Measurements from ENCODE around the gene SLC5A9. TPM values are rescaled to one million over a fixed set of nuclear protein-coding genes. Genes with fewer than 3 reads are reported as not detected.

Gene SLC5A9
- total and polyA plus RNA-seq, 2 of the 4 experiments (the other 2 are of a cell fraction), result not detected

DNA sequence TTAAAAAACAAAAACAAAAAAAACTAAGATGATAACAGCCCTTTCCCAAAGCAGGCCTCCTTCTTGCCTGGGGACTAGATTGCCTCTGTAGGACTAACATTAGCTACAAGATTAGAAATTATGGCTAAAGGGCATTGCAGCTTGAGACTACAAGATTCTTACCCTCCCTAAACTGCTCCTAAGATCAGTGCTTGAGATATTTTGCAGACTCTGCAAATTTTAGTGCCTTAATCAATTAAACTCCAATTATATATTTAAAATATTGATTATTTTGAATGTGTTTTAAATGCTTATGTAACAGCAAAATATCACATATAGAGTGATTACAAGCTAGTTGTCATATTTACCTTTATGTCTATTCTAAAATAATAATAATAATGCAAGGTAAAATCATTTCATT, 47.4 kb upstream of the SLC5A9 start:
- in situ Hi-C loops (cut with MboI; ENCODE audit: low sequenced_read_pairs), result no loop called here
- TF ChIP-seq MAFK (IDR thresholded peaks at IDR 0.05; ENCODE audit: low read depth, low read length) (peak; percentile 69), FOS (IDR thresholded peaks at IDR 0.05; ENCODE audit: low read depth, low read length) (no peak), CTCF (conservative IDR thresholded peaks at IDR 0.05; ENCODE audit: low read depth, low read length) (no peak)
- H3K4me3 ChIP-seq (ENCODE audit: insufficient read depth, low read depth, low read length), result no peak overlapping the region
- H3K79me1 ChIP-seq (ENCODE audit: low read depth in 1 of 2, low read length in 2 of 2), result no peaks in the 10 kb centered on the region
- ChIA-PET CTCF (no interaction called here), POLR2A (ENCODE audit: unreplicated experiment) (no interaction called here)
- no peaks in the 10 kb centered on the region for H3K9me3 ChIP-seq (ENCODE audit: control insufficient read depth, insufficient read depth, low read length)
- no peaks in the 10 kb centered on the region for H3K9me1 ChIP-seq (ENCODE audit: insufficient read depth, low read length)
- no peak overlapping the region for H3K9ac ChIP-seq (ENCODE audit: low read depth, low read length)
- no peak overlapping the region for H4K5ac ChIP-seq (ENCODE audit: low read depth, low read length)
- H4K20me1 ChIP-seq (ENCODE audit: insufficient read depth, low read length), result no peaks in the 10 kb centered on the region
- H3K27me3 ChIP-seq (ENCODE audit: control insufficient read depth, insufficient read depth, low read length), result no peaks in the 10 kb centered on the region
- no peak overlapping the region for H4K8ac ChIP-seq (ENCODE audit: low read depth in 2 of 2, low read length in 2 of 2)
- no peak overlapping the region for H2BK120ac ChIP-seq (ENCODE audit: low read depth, low read length)
- no peak overlapping the region for H3K4ac ChIP-seq (ENCODE audit: low read depth, low read length)
- no peak overlapping the region for H2BK5ac ChIP-seq (ENCODE audit: low read depth, low read length, poor library complexity, severe bottlenecking)
- H3K36me3 ChIP-seq (ENCODE audit: control insufficient read depth, insufficient read depth, low read length), result no peaks in the 10 kb centered on the region
- H2BK20ac ChIP-seq (ENCODE audit: low read depth, low read length), result no peak overlapping the region
- H3K56ac ChIP-seq (ENCODE audit: extremely low read depth, insufficient read depth, low read length), result no peak overlapping the region
- DNase-seq, result no peak
- H3K14ac ChIP-seq (replicated peaks; ENCODE audit: low read depth, low read length), result no peak overlapping the region
- intact Hi-C loops (cut with micrococcal nuclease), result no loop called here
- H3K23ac ChIP-seq (ENCODE audit: low read depth, low read length), result no peak overlapping the region
- BruUV-seq (replicated peaks), result no TSS peak
- ATAC-seq (ENCODE audit: low read depth), result no peak
- H4K91ac ChIP-seq (ENCODE audit: insufficient read depth, low read depth, low read length), result no peak overlapping the region
- H3K18ac ChIP-seq (ENCODE audit: low read depth, low read length), result no peak overlapping the region
- dilution Hi-C loops (cut with HindIII; ENCODE audit: low sequenced_read_pairs, unreplicated experiment), result no loop called here
- H2BK15ac ChIP-seq (ENCODE audit: low read depth, low read length), result no peak overlapping the region
- no peaks in the 10 kb centered on the region for H3K4me1 ChIP-seq (ENCODE audit: control insufficient read depth, insufficient read depth, low read length)
- no peak overlapping the region for H3K27ac ChIP-seq (ENCODE audit: insufficient read depth, low read length)
- no peak overlapping the region for H2AK9ac ChIP-seq (replicated peaks; ENCODE audit: low read depth, low read length, poor library complexity)
- H3K4me2 ChIP-seq (ENCODE audit: low read depth, low read length), result no peak overlapping the region
- H2AFZ ChIP-seq (replicated peaks; ENCODE audit: low read length, poor library complexity), result no peak overlapping the region
- no peak overlapping the region for H2AK5ac ChIP-seq (ENCODE audit: low read depth, low read length)
